CD4-positive, alpha-beta T cell treated with Interleukin-21 for 1 hour (primary cell): ENCODE results near the gene ARHGEF40.

Source experiments
- DNase-seq: peaks from one replicate; pipeline ENCODE4 v3.0.0-alpha.2; 2020

ARHGEF40 gene

GRCh38 chr14:21136024-21136423 lies 65.9 kb downstream of the ARHGEF40 start:
- peak; percentile 29 for DNase-seq
